ENCODE results near the gene ITPK1. TPM values are rescaled to one million over a fixed set of nuclear protein-coding genes. Genes with fewer than 3 reads are reported as not detected.

Gene ITPK1
- total RNA-seq, 1 donor from 2014 or later: 25.3 TPM

Other genes with a start within 250 kb of the ITPK1 start
- 39.5 TPM for gene CHGA, start 192.8 kb downstream of the ITPK1 start, total RNA-seq
- gene MOAP1, start 69.0 kb upstream of the ITPK1 start, total RNA-seq: 80.7 TPM
- gene LYSET, start 69.4 kb upstream of the ITPK1 start, total RNA-seq: 13.0 TPM
- gene GON7, start 91.1 kb upstream of the ITPK1 start, total RNA-seq: 12.2 TPM
- 40.8 TPM for gene UBR7, start 91.3 kb upstream of the ITPK1 start, total RNA-seq
- 54.6 TPM for gene BTBD7, start 217.1 kb upstream of the ITPK1 start, total RNA-seq
- not detected for gene COX8C, start 231.3 kb upstream of the ITPK1 start, total RNA-seq

Data from frontal cortex (tissue), 1 donor.